Effector memory CD4-positive, alpha-beta T cell (primary cell): ENCODE data around the gene KLHL29.

Experiments used
- DNase-seq, 3 donors: peaks; one replicate each; pipeline ENCODE4 v3.0.0-alpha.2; 2020
- H3K27ac ChIP-seq: 2 replicates; pipeline ENCODE4 v1.7.0; 2013; ENCODE audit warnings: mild to moderate bottlenecking, low read length, moderate library complexity; ENCODE audit not compliant: insufficient read depth, poor library complexity, severe bottlenecking
- H3K27me3 ChIP-seq: replicated peaks from 2 replicates; pipeline ENCODE4 v1.7.0; 2013; ENCODE audit warnings: mild to moderate bottlenecking, low read length; ENCODE audit not compliant: insufficient read depth, control insufficient read depth, poor library complexity, severe bottlenecking
- H3K36me3 ChIP-seq: 2 replicates; pipeline ENCODE4 v1.7.0; 2013; ENCODE audit warnings: mild to moderate bottlenecking, low read length, moderate library complexity; ENCODE audit not compliant: control insufficient read depth, insufficient read depth
- H3K4me1 ChIP-seq: 2 replicates; pipeline ENCODE4 v1.7.0; 2013; ENCODE audit warnings: low read length, mild to moderate bottlenecking; ENCODE audit not compliant: control insufficient read depth, insufficient read depth, poor library complexity, severe bottlenecking
- H3K4me3 ChIP-seq: 2 replicates; pipeline ENCODE4 v1.7.0; 2013; ENCODE audit warnings: low read length, low read depth, mild to moderate bottlenecking; ENCODE audit not compliant: insufficient read depth, poor library complexity, severe bottlenecking
- H3K9me3 ChIP-seq: 2 replicates; pipeline ENCODE4 v1.7.0; 2013; ENCODE audit warnings: mild to moderate bottlenecking, low read length, moderate library complexity; ENCODE audit not compliant: control insufficient read depth

KLHL29 gene

GRCh38 chr2:23425338-23425871, 40.4 kb downstream of the KLHL29 start:
- H3K9me3 ChIP-seq: no peaks in the 10 kb centered on the region
- H3K36me3 ChIP-seq: no peaks in the 10 kb centered on the region
- H3K27me3 ChIP-seq: no peaks in the 10 kb centered on the region
- no peak for DNase-seq
- H3K4me1 ChIP-seq: no peaks in the 10 kb centered on the region
- H3K4me3 ChIP-seq: no peak overlapping the region
- no peak overlapping the region for H3K27ac ChIP-seq

DNA sequence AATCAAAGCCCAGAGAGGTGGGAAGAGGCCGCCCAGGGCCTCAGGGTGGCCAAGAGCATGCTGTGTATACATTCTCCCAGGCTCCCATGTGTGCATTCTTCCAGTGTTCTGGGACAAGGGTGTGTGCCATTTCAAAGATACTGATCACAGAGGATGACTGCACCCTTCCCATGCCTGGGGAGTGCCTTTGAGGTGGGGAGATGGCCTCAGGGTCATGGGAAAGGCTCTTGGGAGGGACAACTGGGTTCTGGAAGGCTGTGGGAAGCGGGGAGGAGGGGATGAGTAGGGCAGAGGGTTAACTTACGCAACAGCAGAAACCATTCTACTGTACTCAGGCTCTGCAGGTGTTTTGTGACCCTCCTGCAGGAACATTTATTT, 40.9 kb downstream of the KLHL29 start:
- H3K27ac ChIP-seq: no peak overlapping the region
- H3K27me3 ChIP-seq: no peaks in the 10 kb centered on the region
- H3K4me1 ChIP-seq: no peaks in the 10 kb centered on the region
- no peak for DNase-seq
- no peak overlapping the region for H3K4me3 ChIP-seq
- no peaks in the 10 kb centered on the region for H3K9me3 ChIP-seq
- H3K36me3 ChIP-seq: no peaks in the 10 kb centered on the region

- Histone ChIP-seq H3K27me3 (no peaks in the 10 kb centered on the region), H3K9me3 (no peaks in the 10 kb centered on the region), H3K36me3 (no peaks in the 10 kb centered on the region), H3K4me3 (no peak overlapping the region), H3K27ac (no peak overlapping the region), H3K4me1 (no peaks in the 10 kb centered on the region)
- no peak for DNase-seq
These were observed 41.4 kb downstream of the KLHL29 start for GRCh38 chr2:23426263-23426905.

GRCh38 chr2:23427350-23427749, 42.4 kb downstream of the KLHL29 start:
- Histone ChIP-seq H3K27me3 (no peaks in the 10 kb centered on the region), H3K27ac (no peak overlapping the region), H3K4me1 (no peaks in the 10 kb centered on the region)

DNA sequence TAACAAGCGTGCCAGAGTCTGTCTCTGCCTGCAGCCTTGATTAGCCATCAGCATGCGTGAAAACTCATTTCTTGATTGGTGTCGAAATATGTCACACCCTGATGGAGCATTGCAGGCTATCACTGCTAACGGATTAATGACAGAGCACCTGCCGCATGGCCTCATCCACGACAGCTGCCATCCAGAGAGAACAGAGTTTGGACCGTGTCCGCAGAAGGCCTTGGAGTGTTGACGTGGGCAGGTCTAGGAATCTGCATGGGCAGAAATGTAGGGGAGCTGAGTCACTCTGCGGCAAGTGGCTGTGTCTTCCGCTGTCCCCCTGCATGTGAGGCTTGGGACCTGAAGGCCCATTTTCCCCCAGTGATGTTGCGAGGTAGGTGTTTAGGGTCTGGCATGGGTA, 43.0 kb downstream of the KLHL29 start:
- Histone ChIP-seq H3K9me3 (no peaks in the 10 kb centered on the region), H3K4me1 (no peaks in the 10 kb centered on the region), H3K4me3 (no peak overlapping the region), H3K27ac (no peak overlapping the region), H3K36me3 (no peaks in the 10 kb centered on the region), H3K27me3 (no peaks in the 10 kb centered on the region)
- no peak for DNase-seq

More at GRCh38 chr2:23427350-23427749, 42.4 kb downstream of the KLHL29 start:
- H3K4me3 ChIP-seq: no peak overlapping the region
- no peaks in the 10 kb centered on the region for H3K9me3 ChIP-seq
- DNase-seq: no peak
- H3K36me3 ChIP-seq: no peaks in the 10 kb centered on the region

DNA sequence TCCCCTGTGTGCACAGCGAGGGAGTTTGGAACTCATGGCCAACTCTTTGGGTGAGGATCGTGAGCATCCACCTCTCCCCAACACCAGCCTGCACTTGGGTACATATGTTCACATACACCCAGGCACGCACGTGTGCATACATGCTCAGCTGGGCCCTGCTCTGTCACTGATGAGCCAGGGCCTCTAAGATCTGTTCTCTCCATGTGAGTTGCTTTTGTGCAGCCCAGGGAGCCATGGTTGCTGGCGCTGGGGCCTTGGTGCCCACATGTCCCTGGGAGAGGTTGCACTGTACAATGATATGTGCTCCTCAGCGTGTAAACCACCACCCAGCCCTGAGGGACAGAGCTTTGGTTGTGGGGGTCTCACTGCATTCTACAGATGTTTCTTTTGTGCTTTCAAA, 44.1 kb downstream of the KLHL29 start:
- Histone ChIP-seq H3K4me1 (no peaks in the 10 kb centered on the region), H3K27me3 (no peaks in the 10 kb centered on the region), H3K9me3 (no peaks in the 10 kb centered on the region), H3K36me3 (no peaks in the 10 kb centered on the region), H3K27ac (no peak overlapping the region), H3K4me3 (no peak overlapping the region)
- no peak for DNase-seq

GRCh38 chr2:23430263-23430662, 45.3 kb downstream of the KLHL29 start:
- no peak overlapping the region for H3K27ac ChIP-seq
- H3K36me3 ChIP-seq: no peaks in the 10 kb centered on the region
- H3K4me3 ChIP-seq: no peak overlapping the region
- H3K27me3 ChIP-seq: no peaks in the 10 kb centered on the region
- no peaks in the 10 kb centered on the region for H3K4me1 ChIP-seq
- no peaks in the 10 kb centered on the region for H3K9me3 ChIP-seq
- no peak for DNase-seq

DNA sequence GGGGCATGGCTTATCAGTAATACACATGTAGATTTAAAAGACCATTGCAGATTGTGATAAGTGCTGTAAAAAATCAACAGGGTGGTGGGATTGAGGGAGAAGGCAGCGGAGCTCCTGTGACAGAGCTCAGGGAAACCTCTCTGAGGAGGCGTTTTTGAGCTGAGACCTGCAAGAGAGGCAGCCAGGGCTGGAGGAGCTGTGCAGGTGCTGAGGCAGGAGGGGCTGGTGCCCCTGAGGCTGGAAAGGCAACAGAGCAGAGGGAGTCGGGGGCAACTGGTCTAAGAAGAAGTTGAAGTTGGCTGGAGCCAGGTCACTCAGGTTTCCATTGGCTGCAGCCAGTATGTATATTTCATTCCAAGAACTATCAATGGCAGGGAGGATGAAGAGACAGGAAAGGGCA, 47.6 kb downstream of the KLHL29 start:
- H3K27me3 ChIP-seq: no peaks in the 10 kb centered on the region
- H3K27ac ChIP-seq: no peak overlapping the region
- no peak overlapping the region for H3K4me3 ChIP-seq
- no peaks in the 10 kb centered on the region for H3K4me1 ChIP-seq
- H3K36me3 ChIP-seq: no peaks in the 10 kb centered on the region
- no peak for DNase-seq
- no peaks in the 10 kb centered on the region for H3K9me3 ChIP-seq

GRCh38 chr2:23433282-23433681, 48.3 kb downstream of the KLHL29 start:
- H3K36me3 ChIP-seq: no peaks in the 10 kb centered on the region
- DNase-seq: no peak
- H3K4me1 ChIP-seq: no peaks in the 10 kb centered on the region
- no peaks in the 10 kb centered on the region for H3K9me3 ChIP-seq
- no peak overlapping the region for H3K27ac ChIP-seq
- H3K27me3 ChIP-seq: no peaks in the 10 kb centered on the region
- no peak overlapping the region for H3K4me3 ChIP-seq

DNA sequence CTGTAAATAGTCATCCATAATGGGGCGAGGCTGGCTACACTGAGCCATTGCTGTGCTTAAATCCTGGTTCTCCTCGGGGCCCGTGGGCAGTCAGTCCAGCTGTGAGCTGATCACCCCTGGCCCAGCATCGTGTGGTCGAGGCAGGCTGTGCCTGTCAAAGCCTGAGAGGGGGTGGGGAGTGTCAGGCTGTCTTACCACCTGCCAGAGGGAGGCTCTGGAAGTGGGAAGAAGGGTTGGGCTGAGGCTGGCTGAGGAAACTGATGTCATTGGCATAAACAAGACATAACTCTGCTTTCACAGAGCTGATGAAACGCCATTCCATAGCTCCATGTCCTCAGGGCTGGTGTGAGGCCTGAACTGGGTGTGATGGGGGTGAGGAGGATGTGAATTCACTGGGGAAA, 49.7 kb downstream of the KLHL29 start:
- Histone ChIP-seq H3K27ac (no peak overlapping the region), H3K4me1 (no peaks in the 10 kb centered on the region), H3K9me3 (no peaks in the 10 kb centered on the region), H3K4me3 (no peak overlapping the region), H3K27me3 (no peaks in the 10 kb centered on the region), H3K36me3 (no peaks in the 10 kb centered on the region)
- DNase-seq: no peak
